Measurements from ENCODE around the gene VASH2. TPM values are rescaled to one million over a fixed set of nuclear protein-coding genes. Genes with fewer than 3 reads are reported as not detected.
"Not testable (repeated sequence)": the region's sequence is repeated elsewhere in the genome, so short reads cannot be mapped to it uniquely, and the experiment has no call there.

VASH2 gene
- total and polyA plus RNA-seq, 4 experiments from 2014 or later: 0.11 TPM; not detected in 3

- H3K27ac ChIP-seq (ENCODE audit: low read depth, low read length): no peak overlapping the region
- H3K4me1 ChIP-seq (ENCODE audit: insufficient read depth, low read length): no peaks in the 10 kb centered on the region
- Mint-ChIP-seq H3K36me3 (peaks cover 11 to 39% of the 10 kb centered on the region in 2 donors), H3K27ac (peak overlapping the region in 2 of 7 donors; percentile 63 to 84), H3K4me3 (no peak overlapping the region), H3K9me3 (no peaks in the 10 kb centered on the region), H3K27me3 (no peaks in the 10 kb centered on the region), H3K4me1 (peaks cover 0 to 2% (median 0%) of the 10 kb centered on the region in 4 donors)
- H3K27me3 ChIP-seq (ENCODE audit: insufficient read depth, low read length): no peaks in the 10 kb centered on the region
- intact Hi-C loops (cut with micrococcal nuclease): no loop called here
- no peak overlapping the region for H3K4me3 ChIP-seq (ENCODE audit: low read length in 2 of 2)
- ChIA-PET POLR2A (ENCODE audit: partially characterized antibody) (no interaction called here), CTCF (ENCODE audit: partially characterized antibody) (interaction anchor here (1.2 to 2.0 kb wide), 2 partner anchors 325 to 534 kb away, joined by 3 to 9 read pairs; no protein-coding TSS in a partner anchor)
- no peak for DNase-seq
- peaks cover 4% of the 10 kb centered on the region for H3K36me3 ChIP-seq (ENCODE audit: insufficient read depth, low read length)
- H3K9me3 ChIP-seq (ENCODE audit: control insufficient read depth in 1 of 2, low read length in 2 of 2): no peaks in the 10 kb centered on the region
Observed at GRCh38 chr1:212990276-212990675, 39.9 kb downstream of the VASH2 start.

DNA sequence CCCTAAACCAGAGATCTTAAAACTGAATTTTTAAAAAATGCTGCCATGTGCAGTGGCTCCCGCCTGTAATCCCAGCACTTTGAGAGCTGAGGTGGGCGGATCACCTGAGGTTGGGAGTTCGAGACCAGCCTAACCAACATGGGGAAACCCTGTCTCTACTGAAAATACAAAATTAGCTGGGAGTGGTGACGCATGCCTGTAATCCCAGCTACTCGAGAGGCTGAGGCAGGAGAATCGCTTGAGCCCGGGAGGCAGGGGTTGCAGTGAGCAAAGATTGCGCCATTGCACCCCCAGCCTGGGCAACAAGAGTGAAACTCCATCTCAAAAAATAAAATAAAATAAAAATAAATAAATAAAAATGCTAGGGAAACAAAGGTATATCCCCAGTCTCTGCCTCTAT lies 43.6 kb downstream of the VASH2 start:
- DNase-seq; H3K9me3 ChIP-seq (ENCODE audit: control insufficient read depth in 1 of 2, low read length in 2 of 2); H3K27ac Mint-ChIP-seq; H3K27ac ChIP-seq (ENCODE audit: low read depth, low read length); H3K4me1 ChIP-seq (ENCODE audit: insufficient read depth, low read length); H3K9me3 Mint-ChIP-seq; H3K4me3 ChIP-seq (ENCODE audit: low read length in 2 of 2); H3K27me3 Mint-ChIP-seq; H3K4me3 Mint-ChIP-seq; H3K4me1 Mint-ChIP-seq; POLR2A ChIA-PET (ENCODE audit: partially characterized antibody); H3K27me3 ChIP-seq (ENCODE audit: insufficient read depth, low read length); H3K36me3 ChIP-seq (ENCODE audit: insufficient read depth, low read length): not testable (repeated sequence)
- intact Hi-C loops (cut with micrococcal nuclease): loop anchor here (2.0 kb wide), 2 partner anchors 179 to 517 kb away; no protein-coding TSS in a partner anchor
- CTCF ChIA-PET (ENCODE audit: partially characterized antibody): interaction anchor here (1.3 to 3.8 kb wide), 8 partner anchors 10 to 538 kb away, joined by 6 to 31 read pairs (median 12); partner anchors contain the start of gene BATF3
- H3K36me3 Mint-ChIP-seq: peaks cover 21 to 50% of the 10 kb centered on the region in 2 donors

- Mint-ChIP-seq H3K27ac (no peak overlapping the region), H3K4me3 (no peak overlapping the region), H3K36me3 (peaks cover 27 to 44% of the 10 kb centered on the region in 2 donors), H3K4me1 (peaks cover 3 to 6% (median 5%) of the 10 kb centered on the region in 4 donors), H3K9me3 (no peaks in the 10 kb centered on the region), H3K27me3 (no peaks in the 10 kb centered on the region)
- Histone ChIP-seq H3K4me1 (ENCODE audit: insufficient read depth, low read length) (no peaks in the 10 kb centered on the region), H3K9me3 (ENCODE audit: control insufficient read depth in 1 of 2, low read length in 2 of 2) (no peaks in the 10 kb centered on the region), H3K4me3 (ENCODE audit: low read length in 2 of 2) (no peak overlapping the region), H3K27ac (ENCODE audit: low read depth, low read length) (no peak overlapping the region), H3K36me3 (ENCODE audit: insufficient read depth, low read length) (peaks cover 7% of the 10 kb centered on the region), H3K27me3 (ENCODE audit: insufficient read depth, low read length) (no peaks in the 10 kb centered on the region)
- ChIA-PET POLR2A (ENCODE audit: partially characterized antibody) (no interaction called here), CTCF (ENCODE audit: partially characterized antibody) (interaction anchor here (0.9 to 3.8 kb wide), 16 partner anchors 8 to 539 kb away, joined by 3 to 31 read pairs (median 6); partner anchors contain the start of genes BATF3, FLVCR1, NSL1 and TATDN3)
- no peak for DNase-seq
- intact Hi-C loops (cut with micrococcal nuclease): loop anchor here (2.0 to 5.0 kb wide), 3 partner anchors 180 to 538 kb away; no protein-coding TSS in a partner anchor
Observed at GRCh38 chr1:212994926-212995325, 44.6 kb downstream of the VASH2 start.

DNA sequence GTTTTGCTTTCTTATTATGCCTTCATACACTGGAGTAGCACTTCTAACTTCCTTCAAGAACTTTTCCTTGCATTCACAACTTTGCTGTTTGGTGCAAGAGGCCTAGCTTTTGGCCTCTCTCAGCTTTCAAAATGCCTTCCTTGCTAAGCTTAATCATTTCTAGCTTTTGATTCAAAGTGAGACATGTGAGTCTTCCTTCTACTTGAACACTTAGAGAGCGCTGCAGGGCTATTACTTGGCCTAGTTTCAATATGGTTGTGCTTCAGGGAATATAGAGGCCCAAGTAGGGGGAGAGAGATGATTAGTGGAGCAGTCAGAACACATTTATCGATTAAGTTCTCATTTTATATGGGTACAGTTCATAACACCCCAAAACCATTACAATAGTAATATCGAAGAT lies 52.9 kb downstream of the VASH2 start:
- Histone ChIP-seq H3K36me3 (ENCODE audit: insufficient read depth, low read length) (peaks cover 19% of the 10 kb centered on the region), H3K27me3 (ENCODE audit: insufficient read depth, low read length) (no peaks in the 10 kb centered on the region), H3K27ac (ENCODE audit: low read depth, low read length) (no peak overlapping the region), H3K4me1 (ENCODE audit: insufficient read depth, low read length) (no peaks in the 10 kb centered on the region), H3K9me3 (ENCODE audit: control insufficient read depth in 1 of 2, low read length in 2 of 2) (no peaks in the 10 kb centered on the region), H3K4me3 (ENCODE audit: low read length in 2 of 2) (no peak overlapping the region)
- POLR2A ChIA-PET (ENCODE audit: partially characterized antibody): no interaction called here
- no peak for DNase-seq
- Mint-ChIP-seq H3K4me1 (peaks cover 0 to 7% (median 6%) of the 10 kb centered on the region in 4 donors), H3K36me3 (peaks cover 34 to 64% of the 10 kb centered on the region in 2 donors), H3K4me3 (no peak overlapping the region), H3K9me3 (no peaks in the 10 kb centered on the region), H3K27me3 (no peaks in the 10 kb centered on the region), H3K27ac (peak overlapping the region in 3 of 7 donors; percentile 2 to 42 (median 8))
- CTCF ChIA-PET (ENCODE audit: partially characterized antibody): interaction anchor here (2.3 kb wide), 1 partner anchor 9 kb away, joined by 9 read pairs; no protein-coding TSS in a partner anchor
- intact Hi-C loops (cut with micrococcal nuclease): no loop called here

DNA sequence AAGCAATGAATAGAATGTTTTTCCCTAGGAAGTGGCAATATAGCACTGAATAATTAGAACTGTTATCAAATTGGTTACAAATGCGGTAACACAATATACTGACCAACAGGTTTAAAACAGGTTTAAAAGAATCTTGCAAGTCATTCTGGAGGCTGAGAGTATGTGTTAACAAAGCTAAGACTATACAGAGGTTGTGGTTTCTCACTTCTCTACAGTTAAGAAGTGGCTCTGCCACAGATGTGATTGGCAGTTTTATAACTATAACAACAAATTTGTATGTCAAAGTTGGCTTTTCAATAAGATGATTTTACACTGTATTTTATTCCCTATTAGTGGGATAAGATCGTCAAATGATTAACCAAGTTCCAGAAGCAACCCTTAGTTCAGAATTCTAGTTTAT lies 58.2 kb downstream of the VASH2 start:
- no peaks in the 10 kb centered on the region for H3K27me3 ChIP-seq (ENCODE audit: insufficient read depth, low read length)
- no peak for DNase-seq
- Mint-ChIP-seq H3K9me3 (no peaks in the 10 kb centered on the region), H3K36me3 (peaks cover 24 to 70% of the 10 kb centered on the region in 2 donors), H3K27ac (peak overlapping the region in 3 of 7 donors; percentile 19 to 31 (median 22)), H3K27me3 (no peaks in the 10 kb centered on the region), H3K4me3 (no peak overlapping the region), H3K4me1 (peaks cover 20 to 35% (median 29%) of the 10 kb centered on the region in 4 donors)
- H3K9me3 ChIP-seq (ENCODE audit: control insufficient read depth in 1 of 2, low read length in 2 of 2): no peaks in the 10 kb centered on the region
- no peak overlapping the region for H3K27ac ChIP-seq (ENCODE audit: low read depth, low read length)
- intact Hi-C loops (cut with micrococcal nuclease): no loop called here
- peaks cover 24% of the 10 kb centered on the region for H3K4me1 ChIP-seq (ENCODE audit: insufficient read depth, low read length)
- H3K4me3 ChIP-seq (ENCODE audit: low read length in 2 of 2): no peak overlapping the region
- POLR2A ChIA-PET (ENCODE audit: partially characterized antibody): no interaction called here
- CTCF ChIA-PET (ENCODE audit: partially characterized antibody): no interaction called here
- peaks cover 24% of the 10 kb centered on the region for H3K36me3 ChIP-seq (ENCODE audit: insufficient read depth, low read length)

DNA sequence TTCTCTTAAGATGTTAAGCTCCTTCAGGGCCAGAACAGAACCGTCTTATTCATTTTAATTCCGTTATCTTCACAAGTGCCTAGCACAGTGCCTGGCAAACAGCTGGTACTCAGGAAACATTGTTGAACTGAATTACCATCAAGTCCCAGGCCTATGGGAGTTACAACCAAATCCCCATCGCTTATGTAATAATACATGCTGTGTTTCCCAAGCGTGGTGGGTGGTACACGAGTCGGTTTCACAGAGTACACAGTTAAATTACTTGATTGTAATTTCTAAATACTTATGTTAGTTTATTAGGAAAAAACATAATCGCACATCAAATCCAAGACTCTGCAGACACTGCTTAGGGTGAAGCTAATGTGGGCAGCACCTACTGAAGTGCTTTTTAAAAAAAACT lies 64.3 kb downstream of the VASH2 start:
- Mint-ChIP-seq H3K9me3 (peaks cover 0 to 2% (median 0%) of the 10 kb centered on the region in 8 donors), H3K27me3 (no peaks in the 10 kb centered on the region), H3K4me1 (peaks cover 27 to 44% (median 34%) of the 10 kb centered on the region in 4 donors), H3K27ac (peak overlapping the region; percentile 98 to 100 (median 100)), H3K4me3 (peak overlapping the region; percentile 96 to 100 (median 100)), H3K36me3 (peaks cover 5 to 30% of the 10 kb centered on the region in 2 donors)
- H3K4me1 ChIP-seq (ENCODE audit: insufficient read depth, low read length): peaks cover 40% of the 10 kb centered on the region
- ChIA-PET CTCF (ENCODE audit: partially characterized antibody) (interaction anchor here (1.2 kb wide), 1 partner anchor 17 kb away, joined by 8 read pairs; no protein-coding TSS in a partner anchor), POLR2A (ENCODE audit: partially characterized antibody) (interaction anchor here (0.6 to 2.6 kb wide), 4 partner anchors 36 to 538 kb away, joined by 3 to 16 read pairs (median 3); partner anchors contain the start of genes FLVCR1, NSL1, RPS6KC1 and TATDN3)
- H3K9me3 ChIP-seq (ENCODE audit: control insufficient read depth in 1 of 2, low read length in 2 of 2): no peaks in the 10 kb centered on the region
- intact Hi-C loops (cut with micrococcal nuclease): loop anchor here (1.0 to 10.0 kb wide), 6 partner anchors 37 to 1270 kb away; partner anchors contain the start of genes DTL, FLVCR1, INTS7 and NSL1
- peak in 1 of 5 donors; percentile 5 for DNase-seq
- no peaks in the 10 kb centered on the region for H3K36me3 ChIP-seq (ENCODE audit: insufficient read depth, low read length)
- no peaks in the 10 kb centered on the region for H3K27me3 ChIP-seq (ENCODE audit: insufficient read depth, low read length)
- peak overlapping the region; percentile 85 for H3K27ac ChIP-seq (ENCODE audit: low read depth, low read length)
- H3K4me3 ChIP-seq (ENCODE audit: low read length in 2 of 2): peak overlapping the region; percentile 55 to 79
